Loucy (cell line): Measurements from ENCODE around the gene XRCC4.

Experiments
- H2AFZ ChIP-seq: fragments of 200-600 bp; sonication (generic); 2 replicates; pipeline ENCODE4 v1.6.0; 2016; ENCODE audit warnings: antibody characterized with exemption, mild to moderate bottlenecking, low read length, moderate library complexity
- H3F3A ChIP-seq: fragments of 200-600 bp; 2 replicates; pipeline ENCODE4 v1.6.0; 2016; ENCODE audit warnings: antibody characterized with exemption, low read depth, mild to moderate bottlenecking
- H3K27me3 ChIP-seq: fragments of 200-600 bp; sonication (generic); 2 replicates; pipeline ENCODE4 v1.6.1; 2014; ENCODE audit warnings: low read length, mild to moderate bottlenecking; ENCODE audit not compliant: insufficient read depth, poor library complexity, severe bottlenecking
- H3K36me3 ChIP-seq: fragments of 200-600 bp; sonication (generic); 2 replicates; pipeline ENCODE4 v1.6.1; 2016; ENCODE audit warnings: low read length; ENCODE audit not compliant: insufficient read depth
- H3K4me1 ChIP-seq: fragments of 200-600 bp; sonication (generic); 2 replicates; pipeline ENCODE4 v1.5.1; 2014; ENCODE audit warnings: low read length, mild to moderate bottlenecking; ENCODE audit not compliant: insufficient read depth, poor library complexity, severe bottlenecking
- H3K4me2 ChIP-seq: fragments of 200-600 bp; sonication (generic); 2 replicates; pipeline ENCODE4 v1.6.0; 2014; ENCODE audit warnings: antibody characterized with exemption, low read length, low read depth, mild to moderate bottlenecking; ENCODE audit not compliant: poor library complexity, severe bottlenecking
- H3K4me3 ChIP-seq: fragments of 200-600 bp; sonication (generic); 2 replicates; pipeline ENCODE4 v1.5.1; 2014; ENCODE audit warnings: low read length, mild to moderate bottlenecking, mixed read lengths; ENCODE audit not compliant: poor library complexity, severe bottlenecking
- H3K79me2 ChIP-seq: fragments of 200-600 bp; sonication (generic); 2 replicates; pipeline ENCODE4 v1.6.1; 2014; ENCODE audit warnings: low read length; ENCODE audit not compliant: insufficient read depth
- H3K9ac ChIP-seq: fragments of 200-600 bp; sonication (generic); 2 replicates; pipeline ENCODE4 v1.6.0; 2014; ENCODE audit warnings: mild to moderate bottlenecking, low read depth, low read length, moderate library complexity; ENCODE audit not compliant: poor library complexity, severe bottlenecking
- H3K9me2 ChIP-seq: fragments of 200-600 bp; sonication (generic); replicated peaks from 2 replicates; pipeline ENCODE4 v1.6.1; 2016; ENCODE audit warnings: low read depth, low read length, mixed read lengths
- H3K9me3 ChIP-seq: fragments of 200-600 bp; sonication (generic); 2 replicates; pipeline ENCODE4 v1.6.1; 2014; ENCODE audit warnings: mild to moderate bottlenecking, antibody characterized with exemption, low read length, low read depth; ENCODE audit not compliant: insufficient read depth
- H4K20me1 ChIP-seq: fragments of 200-600 bp; sonication (generic); 2 replicates; pipeline ENCODE4 v1.6.0; 2014; ENCODE audit warnings: antibody characterized with exemption, low read length, mild to moderate bottlenecking; ENCODE audit not compliant: insufficient read depth, poor library complexity, severe bottlenecking
- EZH2phosphoT487 ChIP-seq: fragments of 200-600 bp; IDR thresholded peaks from 2 replicates; pipeline ENCODE4 v1.6.1; 2018; ENCODE audit warnings: antibody characterized with exemption, mild to moderate bottlenecking, moderate library complexity, borderline replicate concordance
- TF ChIP-seq, protein P1 (sequence below): fragments of 200-600 bp; sonication (generic); conservative IDR thresholded peaks from 2 replicates; pipeline ENCODE4 v1.5.1; 2014; ENCODE audit warnings: mild to moderate bottlenecking, antibody characterized with exemption, low read length

XRCC4 gene

DNA sequence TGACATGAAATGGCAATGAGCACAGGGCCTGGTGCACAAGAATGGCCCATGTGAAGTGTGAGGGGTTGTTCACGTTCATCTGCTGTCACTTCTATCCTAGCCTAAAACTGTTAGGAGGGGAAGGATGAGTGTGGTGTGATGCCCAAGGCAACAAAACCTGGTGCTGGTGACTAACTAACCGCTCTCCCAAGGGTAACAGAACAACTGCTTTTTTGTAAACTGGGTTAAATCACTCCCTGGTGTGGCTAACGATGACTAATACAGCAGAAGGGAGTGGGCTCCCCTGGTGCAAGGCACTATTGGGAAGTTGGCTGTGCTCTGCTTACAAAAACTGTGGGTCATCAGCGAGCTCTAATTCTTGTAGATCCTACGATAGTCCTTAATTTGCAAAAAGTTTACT, 291.0 kb downstream of the XRCC4 start:
- no peak overlapping the region for H2AFZ ChIP-seq
- no peak overlapping the region for H3K4me3 ChIP-seq
- no peaks in the 10 kb centered on the region for H4K20me1 ChIP-seq
- H3K27me3 ChIP-seq: no peaks in the 10 kb centered on the region
- no peaks in the 10 kb centered on the region for H3K9me2 ChIP-seq
- TF ChIP-seq, protein P1, sequence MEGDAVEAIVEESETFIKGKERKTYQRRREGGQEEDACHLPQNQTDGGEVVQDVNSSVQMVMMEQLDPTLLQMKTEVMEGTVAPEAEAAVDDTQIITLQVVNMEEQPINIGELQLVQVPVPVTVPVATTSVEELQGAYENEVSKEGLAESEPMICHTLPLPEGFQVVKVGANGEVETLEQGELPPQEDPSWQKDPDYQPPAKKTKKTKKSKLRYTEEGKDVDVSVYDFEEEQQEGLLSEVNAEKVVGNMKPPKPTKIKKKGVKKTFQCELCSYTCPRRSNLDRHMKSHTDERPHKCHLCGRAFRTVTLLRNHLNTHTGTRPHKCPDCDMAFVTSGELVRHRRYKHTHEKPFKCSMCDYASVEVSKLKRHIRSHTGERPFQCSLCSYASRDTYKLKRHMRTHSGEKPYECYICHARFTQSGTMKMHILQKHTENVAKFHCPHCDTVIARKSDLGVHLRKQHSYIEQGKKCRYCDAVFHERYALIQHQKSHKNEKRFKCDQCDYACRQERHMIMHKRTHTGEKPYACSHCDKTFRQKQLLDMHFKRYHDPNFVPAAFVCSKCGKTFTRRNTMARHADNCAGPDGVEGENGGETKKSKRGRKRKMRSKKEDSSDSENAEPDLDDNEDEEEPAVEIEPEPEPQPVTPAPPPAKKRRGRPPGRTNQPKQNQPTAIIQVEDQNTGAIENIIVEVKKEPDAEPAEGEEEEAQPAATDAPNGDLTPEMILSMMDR: no peak
- TF ChIP-seq EZH2phosphoT487: no peak
- no peak overlapping the region for H3K9ac ChIP-seq
- H3K4me2 ChIP-seq: no peak overlapping the region
- no peaks in the 10 kb centered on the region for H3K4me1 ChIP-seq
- H3F3A ChIP-seq: no peaks in the 10 kb centered on the region
- H3K79me2 ChIP-seq: no peaks in the 10 kb centered on the region
- no peaks in the 10 kb centered on the region for H3K9me3 ChIP-seq
- H3K36me3 ChIP-seq: no peaks in the 10 kb centered on the region

DNA sequence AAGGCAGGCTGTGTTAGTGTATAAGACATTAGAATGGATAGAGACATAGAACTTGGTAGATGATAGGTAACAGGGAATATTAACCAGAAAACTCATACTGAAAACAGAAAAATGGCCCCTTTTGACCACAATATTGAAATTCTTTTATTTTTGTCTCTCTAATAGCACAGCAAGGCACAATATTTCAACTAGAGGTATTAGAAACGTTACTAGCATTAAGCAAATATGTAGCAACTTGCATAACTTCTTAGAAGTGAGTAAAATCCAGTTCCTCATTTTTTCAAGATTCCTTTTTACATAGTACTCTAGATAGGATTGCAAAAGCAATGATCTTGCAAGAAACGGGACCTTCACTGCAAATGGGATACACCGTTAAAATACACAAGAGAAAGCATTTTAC, 291.5 kb downstream of the XRCC4 start:
- Histone ChIP-seq H3K79me2 (no peaks in the 10 kb centered on the region), H3K9me2 (no peaks in the 10 kb centered on the region), H4K20me1 (no peaks in the 10 kb centered on the region), H3K36me3 (no peaks in the 10 kb centered on the region), H3K4me1 (no peaks in the 10 kb centered on the region), H3F3A (no peaks in the 10 kb centered on the region), H3K4me2 (no peak overlapping the region), H3K4me3 (no peak overlapping the region), H2AFZ (no peak overlapping the region), H3K9ac (no peak overlapping the region), H3K9me3 (no peaks in the 10 kb centered on the region), H3K27me3 (no peaks in the 10 kb centered on the region)
- TF ChIP-seq EZH2phosphoT487: no peak
- TF ChIP-seq, protein P1: no peak

DNA sequence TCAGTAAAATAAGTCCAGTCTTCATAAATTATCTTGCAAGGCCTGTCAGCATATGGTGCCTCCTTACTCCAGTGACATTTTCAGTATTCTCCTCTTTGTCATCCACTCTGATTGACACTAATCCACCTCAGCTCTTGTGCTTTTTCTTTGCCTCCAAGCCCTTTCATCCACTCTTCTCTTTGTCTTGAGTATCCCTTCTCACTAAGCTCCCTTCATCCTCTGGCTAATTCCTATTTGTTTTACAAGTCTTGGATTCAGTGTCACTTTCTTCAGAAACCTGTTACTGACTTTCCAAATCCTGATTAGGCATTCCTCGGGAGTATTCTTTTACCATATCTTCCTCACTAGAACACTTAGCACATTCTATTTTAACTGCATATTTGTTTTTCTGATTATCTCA, 293.6 kb downstream of the XRCC4 start:
- TF ChIP-seq, protein P1: no peak
- no peak for TF ChIP-seq EZH2phosphoT487
- Histone ChIP-seq H3K36me3 (no peaks in the 10 kb centered on the region), H3K9me2 (no peaks in the 10 kb centered on the region)

More for the DNA sequence above, 293.6 kb downstream of the XRCC4 start:
- Histone ChIP-seq H3K27me3 (no peaks in the 10 kb centered on the region), H3K4me1 (no peaks in the 10 kb centered on the region), H3K4me3 (no peak overlapping the region), H3K79me2 (no peaks in the 10 kb centered on the region), H3K4me2 (no peak overlapping the region), H2AFZ (no peak overlapping the region), H4K20me1 (no peaks in the 10 kb centered on the region), H3F3A (no peaks in the 10 kb centered on the region), H3K9me3 (no peaks in the 10 kb centered on the region), H3K9ac (no peak overlapping the region)
